ENCODE data around the gene KCNF1.

KCNF1 gene

DNA sequence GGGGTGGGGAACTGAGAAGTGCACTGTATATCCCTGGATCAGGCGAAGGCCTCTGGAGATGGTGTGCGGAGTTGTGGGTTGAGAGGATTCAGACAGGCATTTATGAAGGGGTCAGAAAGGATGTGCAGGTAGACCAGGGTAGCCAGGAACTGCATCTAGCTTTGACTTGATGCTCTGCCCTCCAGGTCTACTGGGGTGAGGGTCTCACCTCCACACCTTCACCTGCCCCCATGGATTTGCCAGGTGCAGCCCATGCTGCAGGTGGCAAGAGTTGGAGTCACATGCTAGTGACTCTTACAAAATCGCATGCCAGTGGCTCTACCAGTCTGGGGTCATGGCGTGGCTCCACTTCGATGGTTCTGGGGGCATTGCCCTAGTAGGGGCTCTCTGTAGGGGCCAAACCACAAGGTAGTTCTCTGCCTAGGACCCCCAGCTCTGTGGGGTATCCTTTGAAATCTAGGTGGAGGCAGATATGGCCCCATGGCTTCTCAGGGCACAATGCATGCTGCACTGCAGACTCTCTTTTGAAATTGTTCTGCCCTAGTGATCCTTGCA lies 18.9 kb upstream of the KCNF1 start:
- no peak overlapping the region for H2BK120ac ChIP-seq (ENCODE audit: low read depth, low read length)
- H3K27ac ChIP-seq (replicated peaks; ENCODE audit: low read length), result no peak overlapping the region
- no peak overlapping the region for H3K4ac ChIP-seq (ENCODE audit: low read length)
- no peak overlapping the region for H2BK15ac ChIP-seq (ENCODE audit: low read length)
- no peak for DNase-seq (ENCODE audit: low spot score)
- no peak overlapping the region for H2BK12ac ChIP-seq (ENCODE audit: low read length)
- H3K14ac ChIP-seq (ENCODE audit: low read length), result no peak overlapping the region
- H2AK5ac ChIP-seq (ENCODE audit: low read depth, low read length), result no peak overlapping the region
- WGBS, 2 donors (ENCODE audit: extremely low coverage in 2 of 2, insufficient read length in 2 of 2, insufficient replicate concordance in 1 of 2), result no CpG with 5 or more reads among the region's 5 CpGs
- no peaks in the 10 kb centered on the region for H3K9me3 ChIP-seq (replicated peaks in 1 of 2; ENCODE audit: control insufficient read depth in 2 of 2, insufficient read depth in 1 of 2, low read depth in 1 of 2, low read length in 2 of 2)
- H3K23ac ChIP-seq (ENCODE audit: low read depth, low read length, poor library complexity), result no peak overlapping the region
- no peak overlapping the region for H4K91ac ChIP-seq (ENCODE audit: low read depth, low read length, poor library complexity)
- H3K18ac ChIP-seq (ENCODE audit: low read length), result peak overlapping the region; percentile 6
- H3K79me1 ChIP-seq (ENCODE audit: low read depth, low read length), result no peaks in the 10 kb centered on the region
- peaks cover 7% of the 10 kb centered on the region in 2 donors for H3K4me1 ChIP-seq (ENCODE audit: control insufficient read depth in 2 of 2, insufficient read depth in 1 of 2, low read depth in 1 of 2, low read length in 2 of 2)
- no peak overlapping the region for H2AFZ ChIP-seq (ENCODE audit: low read length)
- H2BK5ac ChIP-seq (ENCODE audit: low read length), result no peak overlapping the region
- H3K4me3 ChIP-seq (ENCODE audit: low read length in 2 of 2), result peak overlapping the region in 1 of 2 donors; percentile 32
- H3K36me3 ChIP-seq (replicated peaks in 1 of 2; ENCODE audit: control insufficient read depth in 2 of 2, insufficient read depth in 2 of 2, low read length in 2 of 2), result no peaks in the 10 kb centered on the region
- no peak overlapping the region for H3K4me2 ChIP-seq (ENCODE audit: insufficient read depth, low read length, poor library complexity, severe bottlenecking)
- H3K9ac ChIP-seq (ENCODE audit: low read depth, low read length, poor library complexity), result no peak overlapping the region
- peaks cover 0 to 6% (median 0%) of the 10 kb centered on the region in 3 experiments for H3K27me3 ChIP-seq (ENCODE audit: control insufficient read depth in 3 of 3, insufficient read depth in 3 of 3, low read depth in 1 of 3, low read length in 3 of 3)
- H4K8ac ChIP-seq (ENCODE audit: low read depth, low read length), result no peak overlapping the region

DNA sequence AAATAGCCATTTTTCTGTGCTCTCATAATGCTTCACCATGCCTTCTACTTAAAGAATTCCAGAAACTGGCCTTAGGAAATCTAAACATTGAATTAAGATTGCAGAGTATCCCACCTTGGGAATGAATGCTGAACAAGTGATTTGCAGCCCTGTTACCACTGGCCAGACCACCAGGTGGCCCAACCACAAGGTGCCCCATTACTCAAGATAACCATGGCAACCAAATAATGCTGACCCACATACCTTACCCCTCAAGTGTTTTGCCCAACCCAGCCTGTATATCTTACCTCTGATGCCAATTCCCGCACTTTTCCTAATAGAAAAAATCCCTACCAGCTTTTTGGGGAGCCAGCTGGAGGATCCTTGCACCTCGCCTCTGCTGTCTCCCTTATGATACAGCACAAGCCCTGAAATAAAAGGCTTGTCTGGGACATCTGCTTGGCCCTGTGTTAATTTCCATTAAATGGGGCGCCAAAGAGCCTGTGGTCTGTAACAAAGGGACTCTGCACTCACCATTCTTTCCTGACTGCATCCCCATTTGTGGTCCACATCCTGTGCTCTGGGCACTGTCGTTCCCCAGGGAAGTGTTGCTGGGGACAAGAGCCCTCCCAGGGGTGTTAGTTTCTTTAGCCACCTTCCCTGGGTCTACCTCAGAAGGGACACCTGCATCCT lies 17.3 kb upstream of the KCNF1 start:
- H4K8ac ChIP-seq (ENCODE audit: low read depth, low read length), result no peak overlapping the region
- WGBS, 2 donors (ENCODE audit: extremely low coverage in 2 of 2, insufficient read length in 2 of 2, insufficient replicate concordance in 1 of 2), result no CpG with 5 or more reads among the region's 4 CpGs
- H3K4me1 ChIP-seq (ENCODE audit: control insufficient read depth in 2 of 2, insufficient read depth in 1 of 2, low read depth in 1 of 2, low read length in 2 of 2), result peaks cover 7% of the 10 kb centered on the region in 2 donors
- H3K4me2 ChIP-seq (ENCODE audit: insufficient read depth, low read length, poor library complexity, severe bottlenecking), result no peak overlapping the region
- no peak overlapping the region for H3K27ac ChIP-seq (replicated peaks; ENCODE audit: low read length)
- H2BK5ac ChIP-seq (ENCODE audit: low read length), result no peak overlapping the region
- no peak overlapping the region for H2BK15ac ChIP-seq (ENCODE audit: low read length)
- H4K91ac ChIP-seq (ENCODE audit: low read depth, low read length, poor library complexity), result no peak overlapping the region
- no peak overlapping the region for H3K14ac ChIP-seq (ENCODE audit: low read length)
- H2AK5ac ChIP-seq (ENCODE audit: low read depth, low read length), result no peak overlapping the region
- H2BK12ac ChIP-seq (ENCODE audit: low read length), result no peak overlapping the region
- no peaks in the 10 kb centered on the region for H3K79me1 ChIP-seq (ENCODE audit: low read depth, low read length)
- H2AFZ ChIP-seq (ENCODE audit: low read length), result no peak overlapping the region
- H3K23ac ChIP-seq (ENCODE audit: low read depth, low read length, poor library complexity), result no peak overlapping the region
- H3K4me3 ChIP-seq (ENCODE audit: low read length in 2 of 2), result no peak overlapping the region
- peaks cover 0 to 9% (median 0%) of the 10 kb centered on the region in 3 experiments for H3K27me3 ChIP-seq (ENCODE audit: control insufficient read depth in 3 of 3, insufficient read depth in 3 of 3, low read depth in 1 of 3, low read length in 3 of 3)
- DNase-seq (ENCODE audit: low spot score), result no peak
- H3K18ac ChIP-seq (ENCODE audit: low read length), result no peak overlapping the region
- H3K36me3 ChIP-seq (replicated peaks in 1 of 2; ENCODE audit: control insufficient read depth in 2 of 2, insufficient read depth in 2 of 2, low read length in 2 of 2), result no peaks in the 10 kb centered on the region
- no peak overlapping the region for H2BK120ac ChIP-seq (ENCODE audit: low read depth, low read length)
- H3K9ac ChIP-seq (ENCODE audit: low read depth, low read length, poor library complexity), result no peak overlapping the region
- no peaks in the 10 kb centered on the region for H3K9me3 ChIP-seq (replicated peaks in 1 of 2; ENCODE audit: control insufficient read depth in 2 of 2, insufficient read depth in 1 of 2, low read depth in 1 of 2, low read length in 2 of 2)
- no peak overlapping the region for H3K4ac ChIP-seq (ENCODE audit: low read length)

DNA sequence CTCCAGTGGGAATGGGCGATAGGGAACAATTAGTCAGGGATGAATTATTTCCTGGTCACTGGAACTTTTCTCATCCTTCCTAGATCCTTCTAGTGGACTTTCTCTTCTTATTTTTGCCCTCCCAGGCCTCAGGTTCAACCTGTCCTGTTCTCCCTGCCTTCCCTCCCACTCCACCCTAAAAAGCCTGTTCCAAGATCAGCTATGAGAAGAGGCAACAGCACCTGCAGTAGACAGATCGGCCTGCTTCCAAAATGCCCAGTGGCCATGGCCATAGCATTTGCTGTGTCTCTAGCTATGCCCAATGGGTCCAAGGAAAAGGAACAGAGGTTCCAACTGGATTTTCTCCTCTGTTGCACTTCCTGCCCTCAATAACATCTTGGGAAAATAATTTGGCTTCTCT lies 16.5 kb upstream of the KCNF1 start:
- Histone ChIP-seq H2AFZ (ENCODE audit: low read length) (no peak overlapping the region), H3K27me3 (ENCODE audit: control insufficient read depth in 3 of 3, insufficient read depth in 3 of 3, low read depth in 1 of 3, low read length in 3 of 3) (peaks cover 0 to 9% (median 0%) of the 10 kb centered on the region in 3 experiments), H3K4ac (ENCODE audit: low read length) (no peak overlapping the region), H4K91ac (ENCODE audit: low read depth, low read length, poor library complexity) (no peak overlapping the region), H3K9ac (ENCODE audit: low read depth, low read length, poor library complexity) (no peak overlapping the region), H3K36me3 (replicated peaks in 1 of 2; ENCODE audit: control insufficient read depth in 2 of 2, insufficient read depth in 2 of 2, low read length in 2 of 2) (no peaks in the 10 kb centered on the region), H2BK5ac (ENCODE audit: low read length) (no peak overlapping the region), H3K4me1 (ENCODE audit: control insufficient read depth in 2 of 2, insufficient read depth in 1 of 2, low read depth in 1 of 2, low read length in 2 of 2) (peaks cover 7% of the 10 kb centered on the region in 2 donors), H2BK12ac (ENCODE audit: low read length) (no peak overlapping the region), H3K27ac (replicated peaks; ENCODE audit: low read length) (no peak overlapping the region), H3K23ac (ENCODE audit: low read depth, low read length, poor library complexity) (no peak overlapping the region), H3K4me2 (ENCODE audit: insufficient read depth, low read length, poor library complexity, severe bottlenecking) (no peak overlapping the region), H3K79me1 (ENCODE audit: low read depth, low read length) (no peaks in the 10 kb centered on the region), H2BK120ac (ENCODE audit: low read depth, low read length) (no peak overlapping the region), H4K8ac (ENCODE audit: low read depth, low read length) (no peak overlapping the region), H3K14ac (ENCODE audit: low read length) (no peak overlapping the region), H2BK15ac (ENCODE audit: low read length) (no peak overlapping the region), H3K9me3 (replicated peaks in 1 of 2; ENCODE audit: control insufficient read depth in 2 of 2, insufficient read depth in 1 of 2, low read depth in 1 of 2, low read length in 2 of 2) (no peaks in the 10 kb centered on the region), H3K18ac (ENCODE audit: low read length) (no peak overlapping the region), H3K4me3 (ENCODE audit: low read length in 2 of 2) (no peak overlapping the region), H2AK5ac (ENCODE audit: low read depth, low read length) (no peak overlapping the region)
- no CpG with 5 or more reads among the region's 2 CpGs for WGBS, 2 donors (ENCODE audit: extremely low coverage in 2 of 2, insufficient read length in 2 of 2, insufficient replicate concordance in 1 of 2)
- no peak for DNase-seq (ENCODE audit: low spot score)

GRCh38 chr2:10897956-10898355 lies 13.8 kb upstream of the KCNF1 start:
- Histone ChIP-seq H3K79me1 (ENCODE audit: low read depth, low read length) (no peaks in the 10 kb centered on the region), H3K23ac (ENCODE audit: low read depth, low read length, poor library complexity) (no peak overlapping the region), H3K4ac (ENCODE audit: low read length) (no peak overlapping the region), H3K27ac (replicated peaks; ENCODE audit: low read length) (no peak overlapping the region), H3K9me3 (replicated peaks in 1 of 2; ENCODE audit: control insufficient read depth in 2 of 2, insufficient read depth in 1 of 2, low read depth in 1 of 2, low read length in 2 of 2) (no peaks in the 10 kb centered on the region), H2BK15ac (ENCODE audit: low read length) (no peak overlapping the region), H3K4me1 (ENCODE audit: control insufficient read depth in 2 of 2, insufficient read depth in 1 of 2, low read depth in 1 of 2, low read length in 2 of 2) (peaks cover 6 to 7% of the 10 kb centered on the region in 2 donors), H3K14ac (ENCODE audit: low read length) (no peak overlapping the region), H2BK5ac (ENCODE audit: low read length) (no peak overlapping the region), H4K91ac (ENCODE audit: low read depth, low read length, poor library complexity) (no peak overlapping the region), H2BK120ac (ENCODE audit: low read depth, low read length) (no peak overlapping the region), H2AFZ (ENCODE audit: low read length) (no peak overlapping the region), H2AK5ac (ENCODE audit: low read depth, low read length) (no peak overlapping the region), H2BK12ac (ENCODE audit: low read length) (no peak overlapping the region), H4K8ac (ENCODE audit: low read depth, low read length) (no peak overlapping the region), H3K4me2 (ENCODE audit: insufficient read depth, low read length, poor library complexity, severe bottlenecking) (no peak overlapping the region), H3K36me3 (replicated peaks in 1 of 2; ENCODE audit: control insufficient read depth in 2 of 2, insufficient read depth in 2 of 2, low read length in 2 of 2) (no peaks in the 10 kb centered on the region), H3K9ac (ENCODE audit: low read depth, low read length, poor library complexity) (no peak overlapping the region), H3K18ac (ENCODE audit: low read length) (no peak overlapping the region), H3K27me3 (ENCODE audit: control insufficient read depth in 3 of 3, insufficient read depth in 3 of 3, low read depth in 1 of 3, low read length in 3 of 3) (peaks cover 0 to 6% (median 0%) of the 10 kb centered on the region in 3 experiments), H3K4me3 (ENCODE audit: low read length in 2 of 2) (no peak overlapping the region)
- no CpG with 5 or more reads among the region's 4 CpGs for WGBS, 2 donors (ENCODE audit: extremely low coverage in 2 of 2, insufficient read length in 2 of 2, insufficient replicate concordance in 1 of 2)
- no peak for DNase-seq (ENCODE audit: low spot score)
